22Rv1 (cell line): ENCODE data around the gene SHQ1.

ENCODE experiments used
- H3K27ac ChIP-seq: fragments of 450-650 bp; 2 replicates; pipeline ENCODE4 v1.5.1; 2017
- ZFX ChIP-seq: fragments of 450-650 bp; IDR thresholded peaks from 2 replicates; pipeline ENCODE4 v1.6.1; 2017; ENCODE audit warnings: antibody characterized with exemption, borderline replicate concordance
- TF ChIP-seq, protein P1 (sequence below): fragments of 450-650 bp; IDR thresholded peaks from 2 replicates; pipeline ENCODE4 v1.5.1; 2017; ENCODE audit warnings: mild to moderate bottlenecking

The SHQ1 gene

DNA sequence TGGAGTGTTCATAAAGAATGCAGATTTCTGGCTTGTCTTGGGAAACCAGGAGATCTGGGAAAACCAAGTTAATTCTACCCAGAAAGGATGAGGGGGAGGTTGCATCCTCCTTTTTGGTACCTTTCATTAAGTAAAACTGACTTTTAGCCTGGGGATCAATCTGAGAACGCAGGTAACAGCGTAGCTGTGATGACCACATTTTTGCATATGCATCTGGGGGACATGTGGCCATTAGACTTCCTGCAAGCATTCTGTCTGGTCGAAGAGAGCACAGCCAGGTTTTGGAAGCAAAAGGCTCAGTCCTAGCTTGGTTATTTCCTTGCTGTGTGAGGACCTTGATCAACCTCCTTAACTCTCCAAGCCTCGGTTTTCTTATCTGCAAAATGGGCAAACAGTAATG lies 145.2 kb downstream of the SHQ1 start:
- no peak for TF ChIP-seq ZFX
- TF ChIP-seq, protein P1, sequence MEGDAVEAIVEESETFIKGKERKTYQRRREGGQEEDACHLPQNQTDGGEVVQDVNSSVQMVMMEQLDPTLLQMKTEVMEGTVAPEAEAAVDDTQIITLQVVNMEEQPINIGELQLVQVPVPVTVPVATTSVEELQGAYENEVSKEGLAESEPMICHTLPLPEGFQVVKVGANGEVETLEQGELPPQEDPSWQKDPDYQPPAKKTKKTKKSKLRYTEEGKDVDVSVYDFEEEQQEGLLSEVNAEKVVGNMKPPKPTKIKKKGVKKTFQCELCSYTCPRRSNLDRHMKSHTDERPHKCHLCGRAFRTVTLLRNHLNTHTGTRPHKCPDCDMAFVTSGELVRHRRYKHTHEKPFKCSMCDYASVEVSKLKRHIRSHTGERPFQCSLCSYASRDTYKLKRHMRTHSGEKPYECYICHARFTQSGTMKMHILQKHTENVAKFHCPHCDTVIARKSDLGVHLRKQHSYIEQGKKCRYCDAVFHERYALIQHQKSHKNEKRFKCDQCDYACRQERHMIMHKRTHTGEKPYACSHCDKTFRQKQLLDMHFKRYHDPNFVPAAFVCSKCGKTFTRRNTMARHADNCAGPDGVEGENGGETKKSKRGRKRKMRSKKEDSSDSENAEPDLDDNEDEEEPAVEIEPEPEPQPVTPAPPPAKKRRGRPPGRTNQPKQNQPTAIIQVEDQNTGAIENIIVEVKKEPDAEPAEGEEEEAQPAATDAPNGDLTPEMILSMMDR = no peak
- no peak overlapping the region for H3K27ac ChIP-seq

DNA sequence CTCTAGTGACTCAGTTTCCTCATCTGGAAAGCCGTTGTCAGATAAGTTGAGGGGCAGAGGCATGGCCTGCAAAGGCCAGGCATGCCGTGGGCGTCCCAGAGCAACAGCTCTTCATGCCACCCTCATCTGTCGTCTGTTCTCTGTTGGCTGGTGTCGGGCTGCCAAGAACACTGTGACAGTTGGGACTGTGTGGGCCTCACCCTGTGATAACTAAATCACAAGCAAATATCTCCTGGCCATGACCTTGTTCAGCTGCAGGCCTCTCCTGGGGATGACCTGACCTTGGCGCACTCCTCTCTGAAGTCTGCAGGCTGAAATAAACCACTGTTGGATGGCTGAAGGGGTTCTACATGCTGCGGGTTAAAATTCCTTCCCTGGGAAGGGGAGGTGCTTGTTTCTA lies 145.9 kb downstream of the SHQ1 start:
- H3K27ac ChIP-seq = no peak overlapping the region
- no peak for TF ChIP-seq ZFX
- TF ChIP-seq, protein P1 = no peak

DNA sequence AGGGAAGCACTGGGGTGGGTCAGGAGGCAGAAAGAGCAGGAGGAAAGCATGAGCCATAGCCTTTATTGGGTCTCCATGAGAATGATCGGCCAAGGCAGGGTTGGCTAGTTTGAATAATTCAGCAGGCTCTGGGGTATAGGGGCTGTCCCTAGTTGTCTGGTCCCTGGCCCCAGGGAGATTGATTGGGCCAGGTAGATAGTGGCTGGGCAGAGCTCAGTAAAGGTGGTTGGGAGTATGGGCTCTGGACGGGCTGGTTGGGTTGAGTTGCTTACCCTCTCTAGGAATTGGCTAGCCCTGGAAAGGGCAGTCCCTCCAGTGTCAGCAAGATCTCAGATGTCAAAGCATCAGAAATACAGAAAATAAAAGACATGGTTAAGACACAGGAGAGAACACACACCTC lies 148.1 kb downstream of the SHQ1 start:
- no peak overlapping the region for H3K27ac ChIP-seq
- TF ChIP-seq, protein P1 = no peak
- no peak for TF ChIP-seq ZFX

- no peak overlapping the region for H3K27ac ChIP-seq
- TF ChIP-seq, protein P1 = no peak
- TF ChIP-seq ZFX = no peak
These were observed 148.6 kb downstream of the SHQ1 start for GRCh38 chr3:72699631-72700030.
